ENCODE results near the gene RABGAP1L. TPM values are rescaled to one million over a fixed set of nuclear protein-coding genes. Genes with fewer than 3 reads are reported as not detected.

Gene RABGAP1L
- total and polyA plus RNA-seq, 10 of the 15 experiments (the other 5 are each of a cell fraction or from before 2014, with no cell fraction given) = 5.8 to 194 (median 113) TPM

- ChIA-PET CTCF (no interaction called here), POLR2A (no interaction called here), SMC1A (ENCODE audit: uncharacterized antibody, unreplicated experiment) (no interaction called here), RAD21 (ENCODE audit: unreplicated experiment) (no interaction called here)
- Histone ChIP-seq H3K9me3 (replicated peaks; ENCODE audit: control insufficient read depth, insufficient read depth, low read length) (peaks cover 5% of the 10 kb centered on the region), H3K9ac (ENCODE audit: control insufficient read depth, insufficient read depth, low read length) (no peak overlapping the region), H3K4me1 (ENCODE audit: control insufficient read depth, insufficient read depth, low read length) (no peaks in the 10 kb centered on the region), H3K27me3 (replicated peaks in 1 of 2; ENCODE audit: control insufficient read depth in 2 of 2, insufficient read depth in 2 of 2, low read length in 1 of 2) (no peaks in the 10 kb centered on the region), H4K20me1 (ENCODE audit: control insufficient read depth, insufficient read depth) (no peaks in the 10 kb centered on the region), H2AFZ (ENCODE audit: control insufficient read depth, low read depth, low read length) (no peak overlapping the region), H3K36me3 (ENCODE audit: control insufficient read depth in 2 of 2, insufficient read depth in 2 of 2, low read length in 1 of 2) (no peaks in the 10 kb centered on the region), H3K4me2 (ENCODE audit: control insufficient read depth, insufficient read depth) (no peak overlapping the region), H3K79me2 (ENCODE audit: control insufficient read depth, insufficient read depth, low read length) (peaks cover 27% of the 10 kb centered on the region), H3K4me3 (no peak overlapping the region), H3K27ac (ENCODE audit: control insufficient read depth, insufficient read depth) (no peak overlapping the region)
- DNase-seq (ENCODE audit: low read depth, low spot score) = no peak
- BruUV-seq (replicated peaks) = no TSS peak
- TF ChIP-seq KDM1A (IDR thresholded peaks at IDR 0.05; ENCODE audit: borderline replicate concordance) (no peak), MTA3 (IDR thresholded peaks at IDR 0.05; ENCODE audit: borderline replicate concordance, low read length) (no peak)
- no peak for ATAC-seq
- in situ Hi-C loops (cut with MboI) = no loop called here
- no peak for FAIRE-seq
- intact Hi-C loops (cut with micrococcal nuclease; ENCODE audit: unreplicated experiment) = no loop called here
These were observed 38.9 kb downstream of the RABGAP1L start for GRCh38 chr1:174198202-174198601.

- Histone ChIP-seq H3K27me3 (replicated peaks in 1 of 2; ENCODE audit: control insufficient read depth in 2 of 2, insufficient read depth in 2 of 2, low read length in 1 of 2) (no peaks in the 10 kb centered on the region), H2AFZ (ENCODE audit: control insufficient read depth, low read depth, low read length) (no peak overlapping the region), H3K79me2 (ENCODE audit: control insufficient read depth, insufficient read depth, low read length) (peaks cover 45% of the 10 kb centered on the region), H3K36me3 (ENCODE audit: control insufficient read depth in 2 of 2, insufficient read depth in 2 of 2, low read length in 1 of 2) (no peaks in the 10 kb centered on the region), H3K9ac (ENCODE audit: control insufficient read depth, insufficient read depth, low read length) (no peak overlapping the region), H3K4me2 (ENCODE audit: control insufficient read depth, insufficient read depth) (no peak overlapping the region), H3K4me3 (no peak overlapping the region), H3K27ac (ENCODE audit: control insufficient read depth, insufficient read depth) (no peak overlapping the region), H4K20me1 (ENCODE audit: control insufficient read depth, insufficient read depth) (no peaks in the 10 kb centered on the region), H3K9me3 (replicated peaks; ENCODE audit: control insufficient read depth, insufficient read depth, low read length) (peaks cover 14% of the 10 kb centered on the region), H3K4me1 (ENCODE audit: control insufficient read depth, insufficient read depth, low read length) (peaks cover 9% of the 10 kb centered on the region; the same call in 1 of the 2 replicates)
- ATAC-seq (no peak), FAIRE-seq (no peak), DNase-seq (ENCODE audit: low read depth, low spot score) (no peak)
- ChIA-PET RAD21 (ENCODE audit: unreplicated experiment) (no interaction called here), SMC1A (ENCODE audit: uncharacterized antibody, unreplicated experiment) (no interaction called here), POLR2A (no interaction called here), CTCF (interaction anchor here (0.6 to 1.5 kb wide), 2 partner anchors 18 to 225 kb away, joined by 4 read pairs; no protein-coding TSS in a partner anchor)
- intact Hi-C loops (cut with micrococcal nuclease; ENCODE audit: unreplicated experiment) = no loop called here
- in situ Hi-C loops (cut with MboI) = loop anchor here (25.0 kb wide), 1 partner anchor 763 kb away; no protein-coding TSS in a partner anchor
- no TSS peak for BruUV-seq (replicated peaks)
- 50% methylated on average over 4 of the region's 4 CpGs for WGBS (ENCODE audit: insufficient coverage, insufficient replicate concordance, low lambda C conversion rate, missing lambda C conversion rate)
- no peak for TF ChIP-seq EED (IDR thresholded peaks at IDR 0.05; ENCODE audit: low read depth)
- no peak for TF ChIP-seq FOXK2 (IDR thresholded peaks at IDR 0.05)
- TF ChIP-seq ATF7 (IDR thresholded peaks at IDR 0.05; ENCODE audit: low read depth) = no peak
- TF ChIP-seq PAX5 (IDR thresholded peaks at IDR 0.05; ENCODE audit: borderline replicate concordance, low read depth, low read length) = no peak
- no peak for TF ChIP-seq YY1 (IDR thresholded peaks at IDR 0.05; ENCODE audit: low read depth, low read length)
- TF ChIP-seq MEF2B (IDR thresholded peaks at IDR 0.05; ENCODE audit: partially characterized antibody, poor library complexity, severe bottlenecking) = no peak
- no peak for TF ChIP-seq EGR1 (IDR thresholded peaks at IDR 0.05; ENCODE audit: borderline replicate concordance in 1 of 2, low read depth in 2 of 2, low read length in 2 of 2)
- TF ChIP-seq ZBTB4 (CRISPR knock-in tag; IDR thresholded peaks at IDR 0.05) = no peak
- no peak for TF ChIP-seq PBX3 (IDR thresholded peaks at IDR 0.05; ENCODE audit: insufficient replicate concordance, low read depth, low read length)
- TF ChIP-seq CREM (IDR thresholded peaks at IDR 0.05; ENCODE audit: low read depth) = no peak
- no peak for TF ChIP-seq SRF (IDR thresholded peaks at IDR 0.05; ENCODE audit: low read depth in 2 of 2, low read length in 2 of 2)
- TF ChIP-seq KAT2A (conservative IDR thresholded peaks at IDR 0.05; ENCODE audit: control insufficient read depth, low read depth, low read length) = no peak
- TF ChIP-seq FOXM1 (IDR thresholded peaks at IDR 0.05; ENCODE audit: low read depth, low read length) = no peak
- no peak for TF ChIP-seq RAD51 (IDR thresholded peaks at IDR 0.05)
These were observed 41.4 kb downstream of the RABGAP1L start for GRCh38 chr1:174200746-174201145.

Data from GM12878 (cell line).